CD14-positive monocyte (primary cell): ENCODE results near the gene TMEM220. TPM values are rescaled to one million over a fixed set of nuclear protein-coding genes. Genes with fewer than 3 reads are reported as not detected.

ENCODE experiments used
- DNase-seq, 3 donors: peaks; one replicate each; pipeline ENCODE4 v3.0.0-alpha.2; 2011 to 2022
- H2AFZ ChIP-seq: 2 replicates; pipeline ENCODE4 v1.6.0; 2012; ENCODE audit warnings: mild to moderate bottlenecking, low read depth, low read length, inconsistent platforms; ENCODE audit not compliant: insufficient read depth, poor library complexity, severe bottlenecking
- H3K27ac ChIP-seq, 2 donors: 1 replicate in 1 of 2; 2 replicates in 1 of 2; pipeline ENCODE4 v1.5.1; 2012 to 2013; ENCODE audit warnings: low read length in 2 of 2, control low read depth in 1 of 2, inconsistent platforms in 1 of 2, low read depth in 1 of 2, mild to moderate bottlenecking in 1 of 2
- H3K27me3 ChIP-seq, 2 donors: one replicate each; pipeline versions ENCODE4 v1.6.0 to v1.6.1; 2011 to 2013; ENCODE audit warnings: low read length in 2 of 2; ENCODE audit not compliant: control insufficient read depth in 2 of 2, insufficient read depth in 2 of 2
- H3K36me3 ChIP-seq, 2 donors: replicated peaks in 1 of 2; 1 replicate in 1 of 2; 2 replicates in 1 of 2; pipeline versions ENCODE4 v1.5.1 to v1.6.1; 2012 to 2013; ENCODE audit warnings: low read length in 2 of 2, control low read depth in 1 of 2, inconsistent platforms in 1 of 2, mild to moderate bottlenecking in 1 of 2; ENCODE audit not compliant: insufficient read depth in 2 of 2, control insufficient read depth in 1 of 2
- H3K4me1 ChIP-seq, 2 donors: 1 replicate in 1 of 2; 2 replicates in 1 of 2; pipeline versions ENCODE4 v1.5.1 to v1.6.1; 2012 to 2013; ENCODE audit warnings: low read length in 2 of 2, control low read depth in 1 of 2, inconsistent platforms in 1 of 2, mild to moderate bottlenecking in 1 of 2, moderate library complexity in 1 of 2; ENCODE audit not compliant: insufficient read depth in 2 of 2, control insufficient read depth in 1 of 2
- H3K4me2 ChIP-seq: replicated peaks from 2 replicates; pipeline ENCODE3; 2012; ENCODE audit warnings: low read length, moderate library complexity, mild to moderate bottlenecking; ENCODE audit not compliant: poor library complexity, severe bottlenecking; ENCODE audit errors: extremely low read depth
- H3K4me3 ChIP-seq, 3 experiments: fragments of 200-600 bp in 1 of 3; sonication (generic) in 1 of 3; replicated peaks in 1 of 3; 1 replicate in 2 of 3; 2 replicates in 1 of 3; pipeline ENCODE4 v1.5.1; 2011 to 2013; ENCODE audit warnings: low read length in 3 of 3, mild to moderate bottlenecking in 3 of 3, control low read depth in 2 of 3, low read depth in 2 of 3, inconsistent platforms in 1 of 3, moderate library complexity in 1 of 3
- H3K79me2 ChIP-seq: 2 replicates; pipeline ENCODE4 v1.6.0; 2012; ENCODE audit warnings: mild to moderate bottlenecking, control low read depth, inconsistent platforms, low read length, moderate library complexity; ENCODE audit not compliant: insufficient read depth
- H3K9ac ChIP-seq: 2 replicates; pipeline ENCODE4 v1.6.0; 2017; ENCODE audit warnings: low read length, mild to moderate bottlenecking; ENCODE audit not compliant: insufficient read depth, poor library complexity, severe bottlenecking
- H3K9me3 ChIP-seq, 2 donors: replicated peaks in 1 of 2; 1 replicate in 1 of 2; 2 replicates in 1 of 2; pipeline versions ENCODE4 v1.5.1 to v1.6.1; 2012 to 2013; ENCODE audit warnings: low read length in 2 of 2, control low read depth in 1 of 2; ENCODE audit not compliant: control insufficient read depth in 1 of 2, insufficient read depth in 1 of 2
- H4K20me1 ChIP-seq: 2 replicates; pipeline ENCODE4 v1.6.0; 2012; ENCODE audit warnings: mild to moderate bottlenecking, low read length, control low read depth, moderate library complexity; ENCODE audit not compliant: insufficient read depth
- H3K27ac Mint-ChIP-seq, 7 donors: one replicate each; pipeline ENCODE4 v1.8.0; 2020; ENCODE audit warnings: mild to moderate bottlenecking in 7 of 7, mixed read lengths in 7 of 7, moderate library complexity in 6 of 7, inconsistent platforms in 2 of 7
- H3K27me3 Mint-ChIP-seq, 3 donors: one replicate each; pipeline ENCODE4 v1.8.0; 2021 to 2022; ENCODE audit warnings: low read depth in 3 of 3, mild to moderate bottlenecking in 3 of 3, mixed read lengths in 3 of 3, moderate library complexity in 3 of 3, inconsistent platforms in 1 of 3
- H3K36me3 Mint-ChIP-seq, 2 donors: one replicate each; pipeline ENCODE4 v1.8.0; 2020; ENCODE audit warnings: mixed read lengths in 2 of 2, inconsistent platforms in 1 of 2, mild to moderate bottlenecking in 1 of 2
- H3K4me1 Mint-ChIP-seq: one replicate; pipeline ENCODE4 v1.8.0; 2020; ENCODE audit warnings: mild to moderate bottlenecking, mixed read lengths
- H3K4me3 Mint-ChIP-seq, 2 donors: one replicate each; pipeline ENCODE4 v1.8.0; 2020; ENCODE audit warnings: mild to moderate bottlenecking in 2 of 2, mixed read lengths in 2 of 2, moderate library complexity in 1 of 2
- H3K9me3 Mint-ChIP-seq, 7 donors: one replicate each; pipeline ENCODE4 v1.8.0; 2020 to 2022; ENCODE audit warnings: mixed read lengths in 7 of 7, mild to moderate bottlenecking in 6 of 7, moderate library complexity in 6 of 7, inconsistent platforms in 2 of 7
- CTCF ChIP-seq: fragments of 200-600 bp; IDR thresholded peaks from one replicate; pipeline ENCODE4 v1.8.0; 2022; ENCODE audit warnings: antibody characterized with exemption, mild to moderate bottlenecking
- WGBS: methylation state at CpG from one replicate; pipeline ENCODE4 v1.1.5; 2013; ENCODE audit warnings: missing lambda C conversion rate; ENCODE audit not compliant: insufficient coverage; 5-methylcytosine and 5-hydroxymethylcytosine counted together
- intact Hi-C, 2 donors: fragments of 100-400 bp; cut with micrococcal nuclease; formaldehyde crosslinking; loops; one replicate each; pipeline versions ENCODE4 v1.15.0 to v1.15.1; 2023
- polyA plus RNA-seq, 3 donors: library from polyadenylated mRNA; depleted of rRNA in 1 of 3; unstranded in 2 of 3; stranded (reverse) in 1 of 3; fragments of 300-500 nt in 2 of 3; fragments of >200 nt in 1 of 3; fragmentation: Illumina TruSeq in 2 of 3; gene quantifications; 1 replicate in 2 of 3; 2 replicates in 1 of 3; pipeline ENCODE4 v1.2.3, GENCODE V29; 2012 to 2021

The TMEM220 gene
- polyA plus RNA-seq, 3 donors: 0.33 to 4.8 (median 1.1) TPM

- intact Hi-C loops: no loop called here
- Histone ChIP-seq H3K79me2 (no peaks in the 10 kb centered on the region), H4K20me1 (no peaks in the 10 kb centered on the region), H3K9me3 (no peaks in the 10 kb centered on the region), H3K27me3 (no peaks in the 10 kb centered on the region), H3K4me2 (no peak overlapping the region), H3K36me3 (no peaks in the 10 kb centered on the region), H2AFZ (no peak overlapping the region), H3K9ac (no peak overlapping the region), H3K4me1 (peaks cover 6% of the 10 kb centered on the region in 2 donors), H3K27ac (no peak overlapping the region), H3K4me3 (peak overlapping the region in 1 of 3 experiments; percentile 91)
- no peaks in the 10 kb centered on the region for H3K9me3 Mint-ChIP-seq
- TF ChIP-seq CTCF: no peak
- no peak overlapping the region for H3K4me3 Mint-ChIP-seq
- no peak overlapping the region for H3K27ac Mint-ChIP-seq
- no peaks in the 10 kb centered on the region for H3K36me3 Mint-ChIP-seq
- H3K27me3 Mint-ChIP-seq: peaks cover 0 to 7% (median 3%) of the 10 kb centered on the region in 3 donors
- no peak for DNase-seq
- H3K4me1 Mint-ChIP-seq: peaks cover 17% of the 10 kb centered on the region
- 100% methylated on average over 8 of the region's 10 CpGs for WGBS
These were observed 1.4 kb downstream of the TMEM220 start for GRCh38 chr17:10728331-10728892.

- no peaks in the 10 kb centered on the region for H3K36me3 ChIP-seq
- peaks cover 6% of the 10 kb centered on the region in 2 donors for H3K4me1 ChIP-seq
- H4K20me1 ChIP-seq: no peaks in the 10 kb centered on the region
- H3K27me3 ChIP-seq: no peaks in the 10 kb centered on the region
- H3K9me3 ChIP-seq: no peaks in the 10 kb centered on the region
- no peak overlapping the region for H2AFZ ChIP-seq
- no peak overlapping the region for H3K4me3 ChIP-seq
- no peak overlapping the region for H3K4me2 ChIP-seq
- Mint-ChIP-seq H3K4me3 (no peak overlapping the region), H3K27ac (no peak overlapping the region), H3K9me3 (no peaks in the 10 kb centered on the region), H3K27me3 (peaks cover 0 to 7% (median 3%) of the 10 kb centered on the region in 3 donors), H3K4me1 (peaks cover 17% of the 10 kb centered on the region), H3K36me3 (no peaks in the 10 kb centered on the region)
- no peaks in the 10 kb centered on the region for H3K79me2 ChIP-seq
- intact Hi-C loops: no loop called here
- DNase-seq: no peak
- WGBS: 80% methylated on average over 5 of the region's 5 CpGs
- no peak overlapping the region for H3K9ac ChIP-seq
- no peak overlapping the region for H3K27ac ChIP-seq
- TF ChIP-seq CTCF: no peak
These were observed 2.6 kb downstream of the TMEM220 start for GRCh38 chr17:10727192-10727591.
